ENCODE results near the gene CARM1.
"Not testable (repeated sequence)": the region's sequence is repeated elsewhere in the genome, so short reads cannot be mapped to it uniquely, and the experiment has no call there.

Gene CARM1

GRCh38 chr19:10868872-10869547 is 2.3 kb upstream of the CARM1 start:
- H3K36me3 Mint-ChIP-seq (ENCODE audit: low read depth), result no peaks in the 10 kb centered on the region
- no peak for TF ChIP-seq CTCF (IDR thresholded peaks at IDR 0.05)
- H3K4me1 Mint-ChIP-seq, result peaks cover 47% of the 10 kb centered on the region
- H3K27ac Mint-ChIP-seq, result no peak overlapping the region
- peaks cover 2% of the 10 kb centered on the region for H3K27me3 Mint-ChIP-seq (ENCODE audit: low read depth, poor library complexity)
- no peaks in the 10 kb centered on the region for H3K9me3 Mint-ChIP-seq
- H3K4me3 Mint-ChIP-seq, result no peak overlapping the region
- no peak for DNase-seq

GRCh38 chr19:10869872-10870311 is 1.5 kb upstream of the CARM1 start:
- H3K9me3 Mint-ChIP-seq; DNase-seq; H3K27me3 Mint-ChIP-seq (ENCODE audit: low read depth, poor library complexity); H3K36me3 Mint-ChIP-seq (ENCODE audit: low read depth): not testable (repeated sequence)
- H3K27ac Mint-ChIP-seq, result peak overlapping the region; percentile 81
- H3K4me3 Mint-ChIP-seq, result peak overlapping the region; percentile 73
- peaks cover 44% of the 10 kb centered on the region for H3K4me1 Mint-ChIP-seq

- H3K9me3 Mint-ChIP-seq, result no peaks in the 10 kb centered on the region
- peaks cover 2% of the 10 kb centered on the region for H3K27me3 Mint-ChIP-seq (ENCODE audit: low read depth, poor library complexity)
- H3K36me3 Mint-ChIP-seq (ENCODE audit: low read depth), result peaks cover 7% of the 10 kb centered on the region
- TF ChIP-seq CTCF (IDR thresholded peaks at IDR 0.05), result no peak
- DNase-seq, result no peak
- H3K27ac Mint-ChIP-seq, result peak overlapping the region; percentile 92
- H3K4me3 Mint-ChIP-seq, result peak overlapping the region; percentile 73
- H3K4me1 Mint-ChIP-seq, result peaks cover 49% of the 10 kb centered on the region
Observed at GRCh38 chr19:10870501-10870954, 825 bp upstream of the CARM1 start.

- DNase-seq, result peak; percentile 64
- TF ChIP-seq CTCF (IDR thresholded peaks at IDR 0.05), result no peak
- H3K4me1 Mint-ChIP-seq, result peaks cover 56% of the 10 kb centered on the region
- peaks cover 2% of the 10 kb centered on the region for H3K27me3 Mint-ChIP-seq (ENCODE audit: low read depth, poor library complexity)
- H3K4me3 Mint-ChIP-seq, result peak overlapping the region; percentile 90
- H3K9me3 Mint-ChIP-seq, result no peaks in the 10 kb centered on the region
- peak overlapping the region; percentile 90 for H3K27ac Mint-ChIP-seq
- H3K36me3 Mint-ChIP-seq (ENCODE audit: low read depth), result peaks cover 7% of the 10 kb centered on the region
Observed at GRCh38 chr19:10871711-10872545, 575 bp downstream of the CARM1 start.

- Mint-ChIP-seq H3K4me1 (peaks cover 55% of the 10 kb centered on the region), H3K27me3 (ENCODE audit: low read depth, poor library complexity) (peaks cover 2% of the 10 kb centered on the region), H3K4me3 (peak overlapping the region; percentile 90), H3K36me3 (ENCODE audit: low read depth) (peaks cover 7% of the 10 kb centered on the region), H3K9me3 (no peaks in the 10 kb centered on the region), H3K27ac (peak overlapping the region; percentile 90)
- no peak for DNase-seq
- TF ChIP-seq CTCF (IDR thresholded peaks at IDR 0.05), result no peak
Observed at GRCh38 chr19:10872546-10873107, 1.3 kb downstream of the CARM1 start.

- Mint-ChIP-seq H3K36me3 (ENCODE audit: low read depth) (peaks cover 7% of the 10 kb centered on the region), H3K27me3 (ENCODE audit: low read depth, poor library complexity) (peaks cover 2% of the 10 kb centered on the region), H3K27ac (peak overlapping the region; percentile 54), H3K4me1 (peaks cover 63% of the 10 kb centered on the region), H3K4me3 (peak overlapping the region; percentile 70), H3K9me3 (no peaks in the 10 kb centered on the region)
- DNase-seq, result no peak
- no peak for TF ChIP-seq CTCF (IDR thresholded peaks at IDR 0.05)
Observed at GRCh38 chr19:10874024-10874423, 2.7 kb downstream of the CARM1 start.

All from nephron progenitor cell (in vitro differentiated cells).